Right lobe of liver (tissue), 4 donors: ENCODE measurements around the gene KAZN.

ENCODE experiments used
- CTCF ChIP-seq, 4 donors: fragments of 200-600 bp in 3 of 4; fragments of 450-650 bp in 1 of 4; IDR thresholded peaks; one replicate each; pipeline versions ENCODE4 v1.5.1 to v1.8.0; 2016 to 2022; ENCODE audit warnings: antibody characterized with exemption in 4 of 4, mild to moderate bottlenecking in 2 of 4
- POLR2A ChIP-seq: fragments of 450-650 bp; IDR thresholded peaks from one replicate; pipeline ENCODE4 v1.6.1; 2017; ENCODE audit warnings: antibody characterized with exemption, mild to moderate bottlenecking
- donor health status: DM: no; HTN: no; CAD: no.
- donor health status: DM: no; HTN: no; CAD: no.
- donor health status: DM: no; HTN: yes; CAD: no.

- TF ChIP-seq CTCF (IDR thresholded peaks at IDR 0.05): no peak
- TF ChIP-seq POLR2A: no peak
Measured at GRCh38 chr1:14572861-14573260, 25.6 kb upstream of the KAZN start.
